Endothelial cell (in vitro differentiated cells): ENCODE results near the gene TMEM273. TPM values are rescaled to one million over a fixed set of nuclear protein-coding genes. Genes with fewer than 3 reads are reported as not detected.

Source experiments
- DNase-seq: peaks from one replicate; pipeline ENCODE4 v3.0.0; 2021; ENCODE audit warnings: low spot score
- H3K27ac Mint-ChIP-seq: one replicate; pipeline ENCODE4 v1.8.0; 2021; ENCODE audit warnings: mixed read lengths, inconsistent platforms; ENCODE audit not compliant: unreplicated experiment
- H3K27me3 Mint-ChIP-seq: one replicate; pipeline ENCODE4 v1.8.0; 2021; ENCODE audit warnings: mild to moderate bottlenecking, moderate library complexity, mixed read lengths, inconsistent platforms; ENCODE audit not compliant: unreplicated experiment
- H3K36me3 Mint-ChIP-seq: one replicate; pipeline ENCODE4 v1.8.0; 2021; ENCODE audit warnings: mild to moderate bottlenecking, low read depth, mixed read lengths, inconsistent platforms; ENCODE audit not compliant: unreplicated experiment
- H3K4me1 Mint-ChIP-seq: one replicate; pipeline ENCODE4 v1.8.0; 2021; ENCODE audit warnings: mild to moderate bottlenecking, mixed read lengths, inconsistent platforms; ENCODE audit not compliant: unreplicated experiment
- H3K4me3 Mint-ChIP-seq: one replicate; pipeline ENCODE4 v1.8.0; 2021; ENCODE audit warnings: mild to moderate bottlenecking, mixed read lengths, inconsistent platforms; ENCODE audit not compliant: unreplicated experiment
- H3K9me3 Mint-ChIP-seq: one replicate; pipeline ENCODE4 v1.8.0; 2021; ENCODE audit warnings: mixed read lengths, inconsistent platforms; ENCODE audit not compliant: unreplicated experiment
- total RNA-seq: library from RNA; stranded (reverse); fragmentation: NEBNext Ultra II Directional; extraction: Animal tissue kit (Norgen Biotek cat#: 25700); gene quantifications from one replicate; pipeline ENCODE4 v1.2.1, GENCODE V29; 2021; ENCODE audit not compliant: unreplicated experiment
- TF ChIP-seq, protein P1 (sequence below): fragments of 200-600 bp; sonication (generic); IDR thresholded peaks from one replicate; pipeline ENCODE4 v1.5.0; 2021; ENCODE audit warnings: antibody characterized with exemption; ENCODE audit not compliant: unreplicated experiment

The TMEM273 gene
- total RNA-seq, 1 donor from 2014 or later = 1.6 TPM

DNA sequence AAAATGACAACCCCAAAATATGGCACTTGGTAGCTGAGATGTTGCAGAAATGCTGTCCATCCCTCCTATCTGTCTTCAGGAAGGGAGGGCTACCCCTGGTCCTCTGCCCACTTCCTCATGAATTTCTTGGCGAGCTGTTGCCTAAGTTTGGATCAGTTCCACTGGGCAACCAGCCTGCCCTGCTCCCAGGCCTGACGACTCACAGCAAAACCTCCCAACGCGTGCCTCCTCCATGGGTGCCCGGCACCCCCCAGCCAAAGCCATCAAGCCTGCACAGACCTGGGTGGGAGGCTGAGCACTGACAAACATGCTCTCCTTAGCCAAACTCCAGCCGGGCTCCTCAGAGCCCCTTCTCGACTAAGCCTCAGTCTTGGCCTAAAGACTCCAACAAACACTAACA is 81.7 kb downstream of the TMEM273 start:
- no peak for DNase-seq
- Mint-ChIP-seq H3K36me3 (no peaks in the 10 kb centered on the region), H3K27ac (no peak overlapping the region), H3K4me3 (no peak overlapping the region), H3K27me3 (peaks cover 2% of the 10 kb centered on the region), H3K9me3 (no peaks in the 10 kb centered on the region), H3K4me1 (no peaks in the 10 kb centered on the region)
- TF ChIP-seq, protein P1, sequence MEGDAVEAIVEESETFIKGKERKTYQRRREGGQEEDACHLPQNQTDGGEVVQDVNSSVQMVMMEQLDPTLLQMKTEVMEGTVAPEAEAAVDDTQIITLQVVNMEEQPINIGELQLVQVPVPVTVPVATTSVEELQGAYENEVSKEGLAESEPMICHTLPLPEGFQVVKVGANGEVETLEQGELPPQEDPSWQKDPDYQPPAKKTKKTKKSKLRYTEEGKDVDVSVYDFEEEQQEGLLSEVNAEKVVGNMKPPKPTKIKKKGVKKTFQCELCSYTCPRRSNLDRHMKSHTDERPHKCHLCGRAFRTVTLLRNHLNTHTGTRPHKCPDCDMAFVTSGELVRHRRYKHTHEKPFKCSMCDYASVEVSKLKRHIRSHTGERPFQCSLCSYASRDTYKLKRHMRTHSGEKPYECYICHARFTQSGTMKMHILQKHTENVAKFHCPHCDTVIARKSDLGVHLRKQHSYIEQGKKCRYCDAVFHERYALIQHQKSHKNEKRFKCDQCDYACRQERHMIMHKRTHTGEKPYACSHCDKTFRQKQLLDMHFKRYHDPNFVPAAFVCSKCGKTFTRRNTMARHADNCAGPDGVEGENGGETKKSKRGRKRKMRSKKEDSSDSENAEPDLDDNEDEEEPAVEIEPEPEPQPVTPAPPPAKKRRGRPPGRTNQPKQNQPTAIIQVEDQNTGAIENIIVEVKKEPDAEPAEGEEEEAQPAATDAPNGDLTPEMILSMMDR = no peak

DNA sequence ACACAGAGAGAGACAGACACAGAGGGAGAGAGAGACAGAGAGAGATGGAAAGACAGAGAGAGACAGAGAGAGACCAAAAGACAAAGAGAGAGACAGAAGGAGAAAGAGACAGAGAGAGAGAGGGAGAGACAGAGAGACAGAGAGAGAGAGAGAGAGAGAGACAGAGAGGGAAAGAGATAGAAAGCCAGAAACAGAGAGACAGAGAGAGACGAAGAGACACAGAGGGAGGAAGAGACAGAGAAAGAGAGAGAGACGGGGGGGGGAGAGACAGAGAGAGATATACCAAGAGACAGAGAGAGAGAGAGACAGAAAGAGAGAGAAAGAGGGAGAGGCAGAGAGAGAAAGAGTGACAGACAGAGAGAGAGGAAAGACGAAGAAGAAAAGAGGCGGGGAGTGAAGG is 83.1 kb downstream of the TMEM273 start:
- Mint-ChIP-seq H3K4me3 (no peak overlapping the region), H3K27me3 (peaks cover 2% of the 10 kb centered on the region), H3K9me3 (no peaks in the 10 kb centered on the region), H3K36me3 (no peaks in the 10 kb centered on the region), H3K4me1 (no peaks in the 10 kb centered on the region), H3K27ac (no peak overlapping the region)
- no peak for DNase-seq
- TF ChIP-seq, protein P1 = no peak

Other genes starting within 250 kb of the TMEM273 start
- gene LRRC18, start 248.6 kb downstream of the TMEM273 start, total RNA-seq = not detected
- gene VSTM4, start 72.9 kb downstream of the TMEM273 start, total RNA-seq = 0.38 TPM
- not detected for gene FAM170B, start 54.4 kb downstream of the TMEM273 start, total RNA-seq
- gene C10orf71, start 110.8 kb upstream of the TMEM273 start, total RNA-seq = not detected
- not detected for gene DRGX, start 207.7 kb upstream of the TMEM273 start, total RNA-seq